ENCODE results near the gene XXYLT1. TPM values are rescaled to one million over a fixed set of nuclear protein-coding genes. Genes with fewer than 3 reads are reported as not detected.

Gene XXYLT1
- total and polyA plus RNA-seq, 2 of the 8 experiments (the other 6 are each of a cell fraction or from before 2014, with no cell fraction given) = 18.9 to 23.8 TPM

DNA sequence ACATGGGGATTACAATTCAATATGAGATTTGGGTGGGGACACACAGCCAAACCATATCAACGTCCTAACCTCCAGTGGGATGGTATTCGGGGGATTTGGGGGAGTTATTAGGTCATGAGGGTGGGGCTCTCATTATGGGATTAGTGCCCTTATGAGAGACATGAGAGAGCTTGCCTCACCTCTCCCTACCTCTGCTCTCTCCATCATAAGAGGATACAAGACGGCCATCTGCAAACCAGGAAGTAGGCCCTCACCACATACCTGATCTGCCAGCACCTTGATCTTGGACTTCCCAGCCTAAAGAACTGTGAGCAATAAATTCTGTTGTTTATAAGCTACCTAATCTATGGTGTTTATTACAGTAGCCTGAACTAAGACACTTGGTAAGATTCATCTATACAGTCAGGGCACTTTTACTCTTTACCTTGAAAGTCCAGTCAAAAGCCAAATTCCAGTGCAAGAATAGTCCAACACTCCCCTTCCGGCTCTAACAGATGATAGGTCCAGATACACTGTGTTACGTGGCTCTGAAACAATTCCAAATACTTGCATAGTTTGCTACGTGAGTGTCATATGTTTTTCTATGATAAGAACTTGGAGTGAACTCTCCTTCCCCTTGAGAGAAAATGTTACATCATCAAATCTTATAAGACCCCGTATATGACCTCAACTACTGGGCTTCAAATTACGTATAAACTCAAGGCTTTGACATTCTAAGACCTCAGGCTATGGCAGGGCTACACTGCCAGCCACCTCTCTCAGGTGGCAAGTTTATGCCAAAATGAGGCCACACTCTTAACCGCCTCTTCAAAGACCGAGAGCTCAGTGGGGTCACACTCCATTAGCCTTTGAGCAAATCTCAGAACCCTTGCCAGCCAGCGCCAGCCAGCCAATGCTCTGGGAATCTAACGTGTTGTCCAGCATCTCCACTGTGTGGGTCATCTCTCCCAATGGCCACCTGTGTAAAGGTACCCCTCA lies 129.9 kb downstream of the XXYLT1 start:
- H3K27ac ChIP-seq (ENCODE audit: low read depth, low read length) = no peak overlapping the region
- no peak overlapping the region for H2AK5ac ChIP-seq (ENCODE audit: low read depth, low read length)
- H4K91ac ChIP-seq (replicated peaks; ENCODE audit: insufficient read length, low read length) = no peak overlapping the region
- H4K5ac ChIP-seq (ENCODE audit: insufficient read length, low read depth, low read length) = no peak overlapping the region
- no peak overlapping the region for H2BK20ac ChIP-seq (ENCODE audit: low read length)
- H3K18ac ChIP-seq (ENCODE audit: extremely low read depth, low read length) = no peak overlapping the region
- H4K8ac ChIP-seq (ENCODE audit: extremely low read depth, insufficient read depth, low read length) = no peak overlapping the region
- H3K9me3 ChIP-seq (ENCODE audit: insufficient read depth in 2 of 2, low read depth in 1 of 2, low read length in 1 of 2) = 0 out of 4 replicates have a peak, but pooled peaks cover 0 to 4% of the 10 kb centered on the region in 2 experiments
- H3K79me2 ChIP-seq (ENCODE audit: control insufficient read depth in 1 of 2, insufficient read depth in 2 of 2, low read length in 2 of 2) = no peaks in the 10 kb centered on the region
- H2BK12ac ChIP-seq (ENCODE audit: low read depth, low read length) = no peak overlapping the region
- ChIA-PET CTCF (ENCODE audit: partially characterized antibody) (interaction anchor here (1.1 kb wide), 1 partner anchor 12 kb away, joined by 3 read pairs; no protein-coding TSS in a partner anchor), POLR2A (ENCODE audit: partially characterized antibody) (no interaction called here)
- DNase-seq (ENCODE audit: low read depth in 1 of 2, low spot score in 2 of 2) (no peak), FAIRE-seq (no peak)
- no peak overlapping the region for H3K56ac ChIP-seq (replicated peaks; ENCODE audit: insufficient read length, low read depth, low read length)
- no peaks in the 10 kb centered on the region for H3K4me1 ChIP-seq (replicated peaks in 1 of 4; ENCODE audit: control insufficient read depth in 3 of 4, insufficient read depth in 4 of 4, low read length in 3 of 4)
- no peak overlapping the region for H3K4ac ChIP-seq (replicated peaks; ENCODE audit: insufficient read length, low read depth, low read length)
- H3K23ac ChIP-seq (ENCODE audit: insufficient read length) = no peak overlapping the region
- H3K9ac ChIP-seq (replicated peaks in 1 of 4; ENCODE audit: extremely low read depth in 1 of 4, low read depth in 3 of 4, low read length in 3 of 4) = no peak overlapping the region
- H3K79me1 ChIP-seq (ENCODE audit: low read depth, low read length) = no peaks in the 10 kb centered on the region; the same call in 1 of the 2 replicates
- H3K23me2 ChIP-seq (ENCODE audit: low read depth, low read length) = no peaks in the 10 kb centered on the region
- no peaks in the 10 kb centered on the region for H3K27me3 ChIP-seq (replicated peaks in 1 of 4; ENCODE audit: control insufficient read depth in 3 of 4, extremely low read depth in 1 of 4, insufficient read depth in 3 of 4, low read length in 3 of 4)
- no peak overlapping the region for H3K4me2 ChIP-seq (ENCODE audit: insufficient read depth in 1 of 2, low read depth in 2 of 2, low read length in 2 of 2)
- no peak overlapping the region for H3K14ac ChIP-seq (ENCODE audit: insufficient read length)
- H3K36me3 ChIP-seq (ENCODE audit: control insufficient read depth in 2 of 4, insufficient read depth in 4 of 4, low read length in 3 of 4) = no peaks in the 10 kb centered on the region; a peak in 1 of 8 replicates
- WGBS, 2 experiments (ENCODE audit: extremely low coverage in 1 of 2, insufficient coverage in 1 of 2, insufficient read length in 1 of 2, insufficient replicate concordance in 2 of 2, low coverage in 1 of 2, low lambda C conversion rate in 2 of 2, missing lambda C conversion rate in 1 of 2) = 92% methylated on average over 12 of the region's 12 CpGs; no CpG with 5 or more reads in 1 of the 2 experiments
- H2BK5ac ChIP-seq (ENCODE audit: low read depth, low read length) = no peak overlapping the region
- no peak overlapping the region for H2AFZ ChIP-seq (ENCODE audit: low read length)
- H3K4me3 ChIP-seq (ENCODE audit: extremely low read depth in 1 of 4, insufficient read depth in 2 of 4, low read depth in 3 of 4, low read length in 4 of 4) = no peak overlapping the region
- H4K20me1 ChIP-seq (replicated peaks in 1 of 2; ENCODE audit: control insufficient read depth in 1 of 2, insufficient read depth in 2 of 2, low read length in 2 of 2) = no peaks in the 10 kb centered on the region
- H2BK120ac ChIP-seq (replicated peaks; ENCODE audit: low read depth, low read length) = no peak overlapping the region
- H2BK15ac ChIP-seq (ENCODE audit: low read length) = no peak overlapping the region
- TF ChIP-seq, protein P1, sequence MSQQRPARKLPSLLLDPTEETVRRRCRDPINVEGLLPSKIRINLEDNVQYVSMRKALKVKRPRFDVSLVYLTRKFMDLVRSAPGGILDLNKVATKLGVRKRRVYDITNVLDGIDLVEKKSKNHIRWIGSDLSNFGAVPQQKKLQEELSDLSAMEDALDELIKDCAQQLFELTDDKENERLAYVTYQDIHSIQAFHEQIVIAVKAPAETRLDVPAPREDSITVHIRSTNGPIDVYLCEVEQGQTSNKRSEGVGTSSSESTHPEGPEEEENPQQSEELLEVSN (IDR thresholded peaks at IDR 0.05) = no peak
- TF ChIP-seq EP300 (IDR thresholded peaks at IDR 0.05; ENCODE audit: borderline replicate concordance in 1 of 2, low read depth in 2 of 2, low read length in 2 of 2) (no peak), YY1 (IDR thresholded peaks at IDR 0.05; ENCODE audit: low read depth, low read length) (no peak), KDM4A (IDR thresholded peaks at IDR 0.05; ENCODE audit: low read depth, low read length, severe bottlenecking) (no peak), TBP (IDR thresholded peaks at IDR 0.05; ENCODE audit: low read depth, low read length) (no peak), CHD2 (IDR thresholded peaks at IDR 0.05; ENCODE audit: low read length) (no peak), JUN (IDR thresholded peaks at IDR 0.05; ENCODE audit: low read depth, low read length) (no peak), CBX5 (IDR thresholded peaks at IDR 0.05; ENCODE audit: low read depth, low read length) (no peak), SP2 (IDR thresholded peaks at IDR 0.05; ENCODE audit: low read length) (no peak), RXRA (IDR thresholded peaks at IDR 0.05; ENCODE audit: insufficient read depth, low read depth, low read length) (no peak), BRCA1 (IDR thresholded peaks at IDR 0.05; ENCODE audit: low read depth, low read length) (no peak)
